ENCODE measurements around the gene DCAF11. TPM values are rescaled to one million over a fixed set of nuclear protein-coding genes. Genes with fewer than 3 reads are reported as not detected.

The DCAF11 gene
- total and polyA plus RNA-seq, 2 of the 13 experiments (the other 11 are each of a cell fraction or from before 2014, with no cell fraction given) = 150 to 257 TPM

- TF ChIP-seq, protein P1, sequence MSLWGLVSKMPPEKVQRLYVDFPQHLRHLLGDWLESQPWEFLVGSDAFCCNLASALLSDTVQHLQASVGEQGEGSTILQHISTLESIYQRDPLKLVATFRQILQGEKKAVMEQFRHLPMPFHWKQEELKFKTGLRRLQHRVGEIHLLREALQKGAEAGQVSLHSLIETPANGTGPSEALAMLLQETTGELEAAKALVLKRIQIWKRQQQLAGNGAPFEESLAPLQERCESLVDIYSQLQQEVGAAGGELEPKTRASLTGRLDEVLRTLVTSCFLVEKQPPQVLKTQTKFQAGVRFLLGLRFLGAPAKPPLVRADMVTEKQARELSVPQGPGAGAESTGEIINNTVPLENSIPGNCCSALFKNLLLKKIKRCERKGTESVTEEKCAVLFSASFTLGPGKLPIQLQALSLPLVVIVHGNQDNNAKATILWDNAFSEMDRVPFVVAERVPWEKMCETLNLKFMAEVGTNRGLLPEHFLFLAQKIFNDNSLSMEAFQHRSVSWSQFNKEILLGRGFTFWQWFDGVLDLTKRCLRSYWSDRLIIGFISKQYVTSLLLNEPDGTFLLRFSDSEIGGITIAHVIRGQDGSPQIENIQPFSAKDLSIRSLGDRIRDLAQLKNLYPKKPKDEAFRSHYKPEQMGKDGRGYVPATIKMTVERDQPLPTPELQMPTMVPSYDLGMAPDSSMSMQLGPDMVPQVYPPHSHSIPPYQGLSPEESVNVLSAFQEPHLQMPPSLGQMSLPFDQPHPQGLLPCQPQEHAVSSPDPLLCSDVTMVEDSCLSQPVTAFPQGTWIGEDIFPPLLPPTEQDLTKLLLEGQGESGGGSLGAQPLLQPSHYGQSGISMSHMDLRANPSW (CRISPR knock-in tag; IDR thresholded peaks at IDR 0.05; ENCODE audit: borderline replicate concordance) = peak; percentile 82; the same call in 1 of the 2 replicates
- TF ChIP-seq JUND (CRISPR knock-in tag; IDR thresholded peaks at IDR 0.05) (0 out of 2 replicates have a peak, but pooled peaks have one; percentile 48), TEAD2 (CRISPR knock-in tag; IDR thresholded peaks at IDR 0.05) (no peak), ZNF558 (CRISPR knock-in tag; IDR thresholded peaks at IDR 0.05; ENCODE audit: borderline replicate concordance) (no peak), XBP1 (CRISPR knock-in tag; IDR thresholded peaks at IDR 0.05) (no peak), ZFP1 (CRISPR knock-in tag; IDR thresholded peaks at IDR 0.05) (no peak), ZNF557 (CRISPR knock-in tag; IDR thresholded peaks at IDR 0.05) (no peak), CC2D1A (CRISPR knock-in tag; IDR thresholded peaks at IDR 0.05) (no peak), NFRKB (IDR thresholded peaks at IDR 0.05) (no peak), KDM6A (CRISPR knock-in tag; IDR thresholded peaks at IDR 0.05; ENCODE audit: low read depth) (no peak), ZNF383 (CRISPR knock-in tag; IDR thresholded peaks at IDR 0.05; ENCODE audit: borderline replicate concordance) (no peak), ZNF33A (CRISPR knock-in tag; IDR thresholded peaks at IDR 0.05; ENCODE audit: borderline replicate concordance) (no peak), ZNF260 (CRISPR knock-in tag; IDR thresholded peaks at IDR 0.05; ENCODE audit: borderline replicate concordance, low read depth) (no peak), ZNF451 (CRISPR knock-in tag; IDR thresholded peaks at IDR 0.05) (no peak), FIP1L1 (IDR thresholded peaks at IDR 0.05; ENCODE audit: borderline replicate concordance, insufficient read depth, low read depth, low read length) (0 out of 2 replicates have a peak, but pooled peaks have one; percentile 75), HNRNPH1 (optimal IDR thresholded peaks at IDR 0.05; ENCODE audit: low read depth, low read length) (no peak), ZSCAN21 (CRISPR knock-in tag; IDR thresholded peaks at IDR 0.05; ENCODE audit: borderline replicate concordance) (no peak), ZNF747 (CRISPR knock-in tag; IDR thresholded peaks at IDR 0.05; ENCODE audit: borderline replicate concordance) (no peak), ZNF784 (CRISPR knock-in tag; IDR thresholded peaks at IDR 0.05; ENCODE audit: borderline replicate concordance) (no peak; the same call in 1 of the 2 replicates), ZZZ3 (CRISPR knock-in tag; IDR thresholded peaks at IDR 0.05; ENCODE audit: borderline replicate concordance) (no peak; the same call in 1 of the 2 replicates)
- TF ChIP-seq, protein P2, sequence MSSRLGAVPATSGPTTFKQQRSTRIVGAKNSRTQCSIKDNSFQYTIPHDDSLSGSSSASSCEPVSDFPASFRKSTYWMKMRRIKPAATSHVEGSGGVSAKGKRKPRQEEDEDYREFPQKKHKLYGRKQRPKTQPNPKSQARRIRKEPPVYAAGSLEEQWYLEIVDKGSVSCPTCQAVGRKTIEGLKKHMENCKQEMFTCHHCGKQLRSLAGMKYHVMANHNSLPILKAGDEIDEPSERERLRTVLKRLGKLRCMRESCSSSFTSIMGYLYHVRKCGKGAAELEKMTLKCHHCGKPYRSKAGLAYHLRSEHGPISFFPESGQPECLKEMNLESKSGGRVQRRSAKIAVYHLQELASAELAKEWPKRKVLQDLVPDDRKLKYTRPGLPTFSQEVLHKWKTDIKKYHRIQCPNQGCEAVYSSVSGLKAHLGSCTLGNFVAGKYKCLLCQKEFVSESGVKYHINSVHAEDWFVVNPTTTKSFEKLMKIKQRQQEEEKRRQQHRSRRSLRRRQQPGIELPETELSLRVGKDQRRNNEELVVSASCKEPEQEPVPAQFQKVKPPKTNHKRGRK (CRISPR knock-in tag; IDR thresholded peaks at IDR 0.05) = peak; percentile 92
- TF ChIP-seq, protein P3, sequence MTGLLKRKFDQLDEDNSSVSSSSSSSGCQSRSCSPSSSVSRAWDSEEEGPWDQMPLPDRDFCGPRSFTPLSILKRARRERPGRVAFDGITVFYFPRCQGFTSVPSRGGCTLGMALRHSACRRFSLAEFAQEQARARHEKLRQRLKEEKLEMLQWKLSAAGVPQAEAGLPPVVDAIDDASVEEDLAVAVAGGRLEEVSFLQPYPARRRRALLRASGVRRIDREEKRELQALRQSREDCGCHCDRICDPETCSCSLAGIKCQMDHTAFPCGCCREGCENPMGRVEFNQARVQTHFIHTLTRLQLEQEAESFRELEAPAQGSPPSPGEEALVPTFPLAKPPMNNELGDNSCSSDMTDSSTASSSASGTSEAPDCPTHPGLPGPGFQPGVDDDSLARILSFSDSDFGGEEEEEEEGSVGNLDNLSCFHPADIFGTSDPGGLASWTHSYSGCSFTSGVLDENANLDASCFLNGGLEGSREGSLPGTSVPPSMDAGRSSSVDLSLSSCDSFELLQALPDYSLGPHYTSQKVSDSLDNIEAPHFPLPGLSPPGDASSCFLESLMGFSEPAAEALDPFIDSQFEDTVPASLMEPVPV (CRISPR knock-in tag; IDR thresholded peaks at IDR 0.05) = peak; percentile 23
- TF ChIP-seq, protein P4, sequence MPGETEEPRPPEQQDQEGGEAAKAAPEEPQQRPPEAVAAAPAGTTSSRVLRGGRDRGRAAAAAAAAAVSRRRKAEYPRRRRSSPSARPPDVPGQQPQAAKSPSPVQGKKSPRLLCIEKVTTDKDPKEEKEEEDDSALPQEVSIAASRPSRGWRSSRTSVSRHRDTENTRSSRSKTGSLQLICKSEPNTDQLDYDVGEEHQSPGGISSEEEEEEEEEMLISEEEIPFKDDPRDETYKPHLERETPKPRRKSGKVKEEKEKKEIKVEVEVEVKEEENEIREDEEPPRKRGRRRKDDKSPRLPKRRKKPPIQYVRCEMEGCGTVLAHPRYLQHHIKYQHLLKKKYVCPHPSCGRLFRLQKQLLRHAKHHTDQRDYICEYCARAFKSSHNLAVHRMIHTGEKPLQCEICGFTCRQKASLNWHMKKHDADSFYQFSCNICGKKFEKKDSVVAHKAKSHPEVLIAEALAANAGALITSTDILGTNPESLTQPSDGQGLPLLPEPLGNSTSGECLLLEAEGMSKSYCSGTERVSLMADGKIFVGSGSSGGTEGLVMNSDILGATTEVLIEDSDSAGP (CRISPR knock-in tag; IDR thresholded peaks at IDR 0.05; ENCODE audit: borderline replicate concordance) = no peak
Observed at GRCh38 chr14:24135584-24135833, 20.9 kb downstream of the DCAF11 start (continued).
